K562 (cell line): ENCODE measurements around the gene SHISA4. TPM values are rescaled to one million over a fixed set of nuclear protein-coding genes. Genes with fewer than 3 reads are reported as not detected.

Experiments
- ATAC-seq: fragments of 200-7000 bp; cut with Tn5 transposase; 3 replicates; pipeline ENCODE4 v1.9.1; 2020; ENCODE audit warnings: moderate library complexity
- BruUV-seq: library from RNA; stranded (reverse); fragments of 400-500 nt; replicated peaks from 2 replicates; lab custom pipeline; 2021; lab: Mats Ljungman, UMichigan
- CTCF ChIA-PET: fragments of 300-600 bp; formaldehyde crosslinking; extraction: SDS; loops from one replicate; lab custom pipeline; 2021; ENCODE audit warnings: low intra/inter-chr PET ratio; lab: Yijun Ruan, JAX
- POLR2A ChIA-PET: fragments of 300-600, 350-650 bp; sonication (Branson Sonifier 250); formaldehyde crosslinking; extraction: SDS; loops from one replicate; lab custom pipeline; 2021; ENCODE audit warnings: antibody characterized with exemption, inconsistent platforms; lab: Yijun Ruan, JAX
- DNase-seq, 4 experiments: peaks; one replicate each; pipeline versions ENCODE4 v3.0.0 to v3.0.0-alpha.2; 2011 to 2018; ENCODE audit warnings: low spot score in 3 of 4, mixed read lengths in 3 of 4; ENCODE audit errors: extremely low read depth in 1 of 4
- FAIRE-seq: peaks from 2 replicates; lab custom pipeline; 2011; peaks lifted over from hg19 to GRCh38; lab: Jason Lieb, UNC
- H2AFZ ChIP-seq: 2 replicates; pipeline ENCODE4 v1.6.0; 2011; ENCODE audit warnings: low read depth, low read length, control low read depth, inconsistent platforms
- H3K27ac ChIP-seq: fragments of 200-600 bp; 3 replicates; pipeline ENCODE4 v1.8.0; 2011; ENCODE audit warnings: low read depth, mild to moderate bottlenecking, control low read depth, inconsistent platforms, low read length, moderate library complexity, mixed read lengths; ENCODE audit errors: extremely low read depth
- H3K27me3 ChIP-seq, 2 experiments: fragments of 300-600 bp in 1 of 2; 2 replicates in 1 of 2; 3 replicates in 1 of 2; pipeline versions ENCODE4 v1.6.0 to v1.8.0; 2011; ENCODE audit warnings: inconsistent platforms in 2 of 2, low read length in 2 of 2, mild to moderate bottlenecking in 1 of 2, mixed read lengths in 1 of 2, moderate library complexity in 1 of 2; ENCODE audit not compliant: control insufficient read depth in 2 of 2, insufficient read depth in 2 of 2
- H3K36me3 ChIP-seq: fragments of 300-600 bp; 3 replicates; pipeline ENCODE4 v1.8.0; 2011; ENCODE audit warnings: mild to moderate bottlenecking, low read length, inconsistent platforms; ENCODE audit not compliant: control insufficient read depth, insufficient read depth
- H3K4me1 ChIP-seq, 2 experiments: fragments of 200-600 bp in 1 of 2; replicated peaks in 1 of 2; 2 replicates in 1 of 2; 3 replicates in 1 of 2; pipeline versions ENCODE4 v1.5.1 to v1.8.0; 2011; ENCODE audit warnings: inconsistent platforms in 2 of 2, low read length in 2 of 2, mild to moderate bottlenecking in 1 of 2, mixed read lengths in 1 of 2, moderate library complexity in 1 of 2; ENCODE audit not compliant: control insufficient read depth in 2 of 2, insufficient read depth in 2 of 2
- H3K4me2 ChIP-seq: 2 replicates; pipeline ENCODE4 v1.6.1; 2011; ENCODE audit warnings: low read length, control low read depth, inconsistent platforms, mixed read lengths; ENCODE audit not compliant: insufficient read depth
- H3K4me3 ChIP-seq: fragments of 200-600 bp; sonication (generic), shearing (Covaris generic); 2 replicates; pipeline ENCODE4 v1.5.1; 2016; ENCODE audit warnings: control low read depth, inconsistent platforms
- H3K79me2 ChIP-seq: fragments of 200-600 bp; 3 replicates; pipeline ENCODE4 v1.8.0; 2011; ENCODE audit warnings: low read length, inconsistent platforms; ENCODE audit not compliant: control insufficient read depth, insufficient read depth
- H3K9ac ChIP-seq, 2 experiments: 2 replicates each; pipeline versions ENCODE4 v1.6.0 to v1.6.1; 2011; ENCODE audit warnings: low read depth in 2 of 2, low read length in 2 of 2, control low read depth in 1 of 2, inconsistent platforms in 1 of 2, mild to moderate bottlenecking in 1 of 2, mixed read lengths in 1 of 2; ENCODE audit not compliant: insufficient read depth in 1 of 2
- H3K9me1 ChIP-seq: one replicate; pipeline ENCODE4 v1.6.0; 2011; ENCODE audit warnings: inconsistent platforms, mild to moderate bottlenecking, low read length, moderate library complexity; ENCODE audit not compliant: control insufficient read depth, insufficient read depth
- H3K9me3 ChIP-seq: replicated peaks from 2 replicates; pipeline ENCODE4 v1.5.1; 2011; ENCODE audit warnings: low read depth, low read length, inconsistent platforms; ENCODE audit not compliant: control insufficient read depth, insufficient read depth
- H4K20me1 ChIP-seq: replicated peaks from 2 replicates; pipeline ENCODE4 v1.6.1; 2011; ENCODE audit warnings: low read length, inconsistent platforms, mixed read lengths; ENCODE audit not compliant: control insufficient read depth, insufficient read depth
- BHLHE40 ChIP-seq: IDR thresholded peaks from 2 replicates; pipeline ENCODE4 v1.6.1; 2011; ENCODE audit warnings: low read length, improper control_type of control experiment
- CTBP1 ChIP-seq: fragments of 450-650 bp; IDR thresholded peaks from 2 replicates; pipeline ENCODE4 v1.6.1; 2016; ENCODE audit warnings: borderline replicate concordance
- HCFC1 ChIP-seq: IDR thresholded peaks from 2 replicates; pipeline ENCODE4 v1.6.1; 2012; ENCODE audit warnings: low read depth, low read length, improper control_type of control experiment
- KDM1A ChIP-seq, 2 experiments: fragments of 450-650 bp; IDR thresholded peaks; 2 replicates each; pipeline ENCODE4 v1.6.1; 2016; ENCODE audit warnings: mild to moderate bottlenecking in 2 of 2
- LARP7 ChIP-seq: fragments of 450-650 bp; IDR thresholded peaks from 2 replicates; pipeline ENCODE4 v1.6.1; 2016
- NBN ChIP-seq: fragments of 450-650 bp; IDR thresholded peaks from 2 replicates; pipeline ENCODE4 v1.6.1; 2016; ENCODE audit warnings: low read depth, mild to moderate bottlenecking
- NFE2L1 ChIP-seq: fragments of 450-650 bp; IDR thresholded peaks from 2 replicates; pipeline ENCODE4 v1.6.1; 2016; ENCODE audit warnings: missing genetic modification characterization, low read depth, mild to moderate bottlenecking, missing compliant biosample characterization, moderate library complexity, borderline replicate concordance
- NR4A1 ChIP-seq, 2 experiments: fragments of 250-450 bp in 1 of 2; fragments of 450-650 bp in 1 of 2; sonication (Bioruptor Pico) in 1 of 2; IDR thresholded peaks; 2 replicates each; pipeline versions ENCODE4 v1.4.0 to v1.6.1; 2016 to 2020; ENCODE audit warnings: mild to moderate bottlenecking in 2 of 2, missing compliant biosample characterization in 1 of 2, missing genetic modification characterization in 1 of 2, moderate library complexity in 1 of 2
- PHTF2 ChIP-seq: fragments of 250-450 bp; sonication (Bioruptor Pico); IDR thresholded peaks from 2 replicates; pipeline ENCODE4 v1.5.0; 2021; ENCODE audit warnings: mild to moderate bottlenecking
- POLR2AphosphoS5 ChIP-seq: IDR thresholded peaks from 2 replicates; pipeline ENCODE4 v1.6.1; 2011; ENCODE audit warnings: mild to moderate bottlenecking, low read depth, low read length, moderate library complexity; ENCODE audit not compliant: control insufficient read depth, insufficient read depth
- RBM34 ChIP-seq: fragments of 200-400 bp; formaldehyde crosslinking; IDR thresholded peaks from 2 replicates; pipeline ENCODE4 v1.6.1; 2018; ENCODE audit warnings: low read length, borderline replicate concordance; ENCODE audit not compliant: insufficient read depth
- ZBTB33 ChIP-seq: sonication (generic); formaldehyde crosslinking; IDR thresholded peaks from 2 replicates; pipeline ENCODE4 v1.8.1; 2023; ENCODE audit warnings: mild to moderate bottlenecking, missing genetic modification reagents
- ZNF41 ChIP-seq: fragments of 250-450 bp; sonication (Bioruptor Pico); conservative IDR thresholded peaks from 2 replicates; pipeline ENCODE4 v1.4.0; 2020; ENCODE audit warnings: mild to moderate bottlenecking
- ZNF449 ChIP-seq: fragments of 250-450 bp; sonication (Bioruptor Pico); IDR thresholded peaks from 2 replicates; pipeline ENCODE4 v1.8.0; 2022; ENCODE audit warnings: moderate library complexity, mild to moderate bottlenecking, inconsistent platforms
- WGBS: fragments of 100-300 bp; shearing (Covaris generic); methylation state at CpG from one replicate; pipeline ENCODE4 v1.1.6; 2016; ENCODE audit warnings: low coverage, mixed read lengths; ENCODE audit not compliant: insufficient coverage; ENCODE audit errors: missing lambda C conversion rate; 5-methylcytosine and 5-hydroxymethylcytosine counted together
- in situ Hi-C: fragments of 300-500 bp; cut with MboI; formaldehyde crosslinking; loops from 4 replicates; pipeline ENCODE4 v1.15.0; 2018; ENCODE audit warnings: inconsistent platforms, mixed read lengths
- intact Hi-C: fragments of 100-400 bp; cut with micrococcal nuclease; formaldehyde crosslinking; loops from 2 replicates; pipeline ENCODE4 v1.14.2; 2022
- polyA plus RNA-seq, 8 experiments: library from polyadenylated mRNA; depleted of rRNA in 4 of 8; stranded (reverse) in 5 of 8; unstranded in 3 of 8; fragments of >200 nt; fragmentation: Nextera tagmentation in 2 of 8; fragmentation: Illumina TruSeq in 1 of 8; extraction: Ambion mirVana in 2 of 8; extraction: Trizol in 1 of 8; gene quantifications; 2 replicates each; pipeline versions ENCODE4 v1.2.1 to v1.2.3, GENCODE V29; 2011 to 2014; ENCODE audit warnings: inconsistent platforms in 1 of 8, missing spikeins in 1 of 8
- total RNA-seq, 7 experiments: library from RNA; depleted of rRNA in 6 of 7; stranded (reverse); fragments of >200 nt in 6 of 7; fragmentation: Illumina TruSeq in 2 of 7; extraction: Trizol in 2 of 7; gene quantifications; 2 replicates each; pipeline versions ENCODE4 v1.2.1 to v1.2.3, GENCODE V29; 2011 to 2021; ENCODE audit warnings: low replicate concordance in 1 of 7
- TF ChIP-seq, protein P1 (sequence below): fragments of 450-650 bp; IDR thresholded peaks from 2 replicates; pipeline ENCODE4 v1.6.1; 2017; ENCODE audit warnings: antibody characterized with exemption
- TF ChIP-seq, protein P2 (sequence below): sonication (generic); formaldehyde crosslinking; IDR thresholded peaks from 2 replicates; pipeline ENCODE4 v1.5.0; 2020; ENCODE audit warnings: missing genetic modification reagents

Gene SHISA4
- total and polyA plus RNA-seq, 9 of the 15 experiments (the other 6 are each of a cell fraction or from before 2014, with no cell fraction given), result 0.15 to 0.95 (median 0.68) TPM; not detected in 2

DNA sequence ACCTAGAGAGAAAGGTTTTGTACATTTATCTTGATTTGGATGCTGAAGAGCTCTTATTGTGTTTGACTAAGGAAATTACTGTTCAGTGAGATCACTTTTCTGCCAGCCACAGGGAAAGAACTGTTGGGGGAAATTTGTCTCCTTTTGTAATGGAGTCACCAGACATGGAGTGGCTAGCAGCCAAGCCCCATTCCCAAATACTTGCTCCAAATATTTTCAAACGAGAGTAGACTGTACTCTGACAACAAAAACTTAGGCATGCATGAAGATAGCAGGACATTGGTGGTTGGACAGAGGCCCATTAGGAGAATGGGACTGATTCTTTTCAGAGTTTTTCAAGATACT lies 38.7 kb upstream of the SHISA4 start:
- CTCF ChIA-PET, result no interaction called here
- POLR2A ChIA-PET, result interaction anchor here (0.6 to 1.8 kb wide), 6 partner anchors 10 to 58 kb away, joined by 3 to 6 read pairs (median 3); no protein-coding TSS in a partner anchor
- TF ChIP-seq CTBP1 (no peak), NR4A1 (CRISPR knock-in tag; IDR thresholded peaks at IDR 0.05) (no peak), NR4A1 (tag; IDR thresholded peaks at IDR 0.05) (no peak), KDM1A (IDR thresholded peaks at IDR 0.05) (no peak), NBN (no peak), ZNF449 (CRISPR knock-in tag) (no peak), ZBTB33 (CRISPR knock-in tag) (no peak), NFE2L1 (tag) (no peak), ZNF41 (CRISPR knock-in tag) (no peak), RBM34 (no peak), PHTF2 (CRISPR knock-in tag) (no peak), LARP7 (no peak), HCFC1 (no peak), BHLHE40 (no peak), POLR2AphosphoS5 (no peak)
- TF ChIP-seq, protein P1, sequence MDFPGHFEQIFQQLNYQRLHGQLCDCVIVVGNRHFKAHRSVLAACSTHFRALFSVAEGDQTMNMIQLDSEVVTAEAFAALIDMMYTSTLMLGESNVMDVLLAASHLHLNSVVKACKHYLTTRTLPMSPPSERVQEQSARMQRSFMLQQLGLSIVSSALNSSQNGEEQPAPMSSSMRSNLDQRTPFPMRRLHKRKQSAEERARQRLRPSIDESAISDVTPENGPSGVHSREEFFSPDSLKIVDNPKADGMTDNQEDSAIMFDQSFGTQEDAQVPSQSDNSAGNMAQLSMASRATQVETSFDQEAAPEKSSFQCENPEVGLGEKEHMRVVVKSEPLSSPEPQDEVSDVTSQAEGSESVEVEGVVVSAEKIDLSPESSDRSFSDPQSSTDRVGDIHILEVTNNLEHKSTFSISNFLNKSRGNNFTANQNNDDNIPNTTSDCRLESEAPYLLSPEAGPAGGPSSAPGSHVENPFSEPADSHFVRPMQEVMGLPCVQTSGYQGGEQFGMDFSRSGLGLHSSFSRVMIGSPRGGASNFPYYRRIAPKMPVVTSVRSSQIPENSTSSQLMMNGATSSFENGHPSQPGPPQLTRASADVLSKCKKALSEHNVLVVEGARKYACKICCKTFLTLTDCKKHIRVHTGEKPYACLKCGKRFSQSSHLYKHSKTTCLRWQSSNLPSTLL, result no peak
- TF ChIP-seq, protein P2, sequence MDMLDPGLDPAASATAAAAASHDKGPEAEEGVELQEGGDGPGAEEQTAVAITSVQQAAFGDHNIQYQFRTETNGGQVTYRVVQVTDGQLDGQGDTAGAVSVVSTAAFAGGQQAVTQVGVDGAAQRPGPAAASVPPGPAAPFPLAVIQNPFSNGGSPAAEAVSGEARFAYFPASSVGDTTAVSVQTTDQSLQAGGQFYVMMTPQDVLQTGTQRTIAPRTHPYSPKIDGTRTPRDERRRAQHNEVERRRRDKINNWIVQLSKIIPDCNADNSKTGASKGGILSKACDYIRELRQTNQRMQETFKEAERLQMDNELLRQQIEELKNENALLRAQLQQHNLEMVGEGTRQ (CRISPR knock-in tag), result no peak
- H3K27ac ChIP-seq, result no peak overlapping the region
- ATAC-seq, result no peak
- no peaks in the 10 kb centered on the region for H3K9me3 ChIP-seq
- no peaks in the 10 kb centered on the region; the same call in 1 of the 2 replicates for H4K20me1 ChIP-seq
- H3K4me2 ChIP-seq, result no peak overlapping the region
- no peaks in the 10 kb centered on the region for H3K27me3 ChIP-seq
- no TSS peak for BruUV-seq
- in situ Hi-C loops, result no loop called here
- H3K79me2 ChIP-seq, result peaks cover 32% of the 10 kb centered on the region
- H3K9ac ChIP-seq, result no peak overlapping the region
- no peaks in the 10 kb centered on the region for H3K9me1 ChIP-seq
- H2AFZ ChIP-seq, result no peak overlapping the region
- FAIRE-seq, result no peak
- no peak for DNase-seq
- intact Hi-C loops, result no loop called here
- 64% methylated on average over 1 of the region's 1 CpG for WGBS
- peaks cover 84% of the 10 kb centered on the region for H3K36me3 ChIP-seq
- no peak overlapping the region for H3K4me3 ChIP-seq
- H3K4me1 ChIP-seq, result no peaks in the 10 kb centered on the region
